Activated CD4-positive, alpha-beta memory T cell treated with anti-CD3 and anti-CD28 coated beads for 36 hours (primary cell): Measurements from ENCODE around the gene GMPR2. TPM values are rescaled to one million over a fixed set of nuclear protein-coding genes. Genes with fewer than 3 reads are reported as not detected.

Experiments used
- CTCF ChIA-PET: fragments of 350-600 bp; sonication (Branson Sonifier 250); formaldehyde crosslinking; loops from one replicate; lab custom pipeline; 2021; ENCODE audit warnings: antibody characterized with exemption, inconsistent platforms; lab: Charles Lee
- POLR2A ChIA-PET: fragments of 350-600 bp; sonication (Branson Sonifier 250); formaldehyde crosslinking; loops from one replicate; lab custom pipeline; 2021; ENCODE audit warnings: antibody characterized with exemption; lab: Charles Lee
- DNase-seq: peaks from one replicate; pipeline ENCODE4 v3.0.0-alpha.2; 2020
- H3K27ac Mint-ChIP-seq: one replicate; pipeline ENCODE4 v1.8.0; 2021; ENCODE audit warnings: mixed read lengths
- H3K27me3 Mint-ChIP-seq: one replicate; pipeline ENCODE4 v1.8.0; 2021; ENCODE audit warnings: mixed read lengths
- H3K36me3 Mint-ChIP-seq: one replicate; pipeline ENCODE4 v1.8.0; 2021; ENCODE audit warnings: mixed read lengths
- H3K4me1 Mint-ChIP-seq: one replicate; pipeline ENCODE4 v1.8.0; 2021; ENCODE audit warnings: low read depth, mixed read lengths
- H3K4me3 Mint-ChIP-seq: one replicate; pipeline ENCODE4 v1.8.0; 2021; ENCODE audit warnings: mild to moderate bottlenecking, mixed read lengths
- H3K9me3 Mint-ChIP-seq: one replicate; pipeline ENCODE4 v1.8.0; 2021; ENCODE audit warnings: mixed read lengths
- intact Hi-C: fragments of 100-400 bp; cut with micrococcal nuclease; formaldehyde crosslinking; loops from one replicate; pipeline ENCODE4 v1.15.1; 2023
- total RNA-seq, 2 experiments: library from RNA; stranded (reverse); gene quantifications; one replicate each; pipeline ENCODE4 v1.2.3, GENCODE V29; 2021

GMPR2 gene
- total RNA-seq, 2 experiments from 2014 or later = 56.9 to 64.6 TPM

DNA sequence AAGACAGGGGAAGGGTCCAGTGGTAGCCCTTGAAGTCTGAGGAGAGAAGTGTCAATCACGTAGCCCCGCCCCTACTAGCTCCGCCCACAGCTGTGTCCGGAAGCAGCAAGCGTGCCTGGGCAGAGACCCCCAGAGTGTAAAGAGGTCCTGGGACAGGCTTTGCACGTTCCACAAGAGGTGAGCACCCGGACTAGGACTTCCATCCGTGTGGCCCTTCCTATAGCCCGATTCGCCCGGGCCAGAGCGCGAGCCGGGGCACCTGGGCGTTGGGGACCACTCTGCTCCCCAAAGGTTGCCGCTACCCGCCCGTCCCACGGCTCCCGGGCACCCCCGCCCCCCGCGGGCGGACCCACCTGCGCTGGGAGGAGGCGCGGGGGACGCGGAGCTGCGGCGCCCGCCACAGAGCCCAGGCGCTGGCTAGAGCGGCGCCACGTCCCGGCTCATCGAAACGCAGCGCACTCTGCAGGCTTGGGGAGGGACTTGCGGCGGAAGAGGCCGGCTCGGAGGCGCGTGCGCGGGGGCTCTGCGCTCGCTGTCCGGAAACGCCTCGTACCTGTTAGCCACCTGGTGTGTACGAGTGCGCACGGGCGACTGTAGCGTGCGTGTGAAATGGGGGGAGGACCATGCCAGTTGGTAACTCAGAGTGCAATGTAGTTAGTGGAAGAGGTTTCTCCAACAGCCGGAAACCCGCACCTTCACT is 38.6 kb downstream of the GMPR2 start, which contains the start of gene RABGGTA:
Gene RABGGTA, minus strand, starts transcription at position 464 of the 700 bp plus-strand sequence. CDS start 482 bp downstream, outside the sequence.
- intact Hi-C loops = loop anchor here (1.0 to 10.0 kb wide), 7 partner anchors 28 to 216 kb away; partner anchors contain the start of genes CARMIL3, DHRS1, GMPR2 and LTB4R
- peak within 1 kb of the TSS; percentile 84 for H3K4me3 Mint-ChIP-seq
- H3K36me3 Mint-ChIP-seq = peaks cover 9% of the 10 kb centered on the region
- peak within 1 kb of the TSS; percentile 94 for H3K27ac Mint-ChIP-seq
- no peaks in the 10 kb centered on the region for H3K9me3 Mint-ChIP-seq
- H3K27me3 Mint-ChIP-seq = no peaks in the 10 kb centered on the region
- POLR2A ChIA-PET = interaction anchor here (0.5 to 2.9 kb wide), 16 partner anchors 8 to 159 kb away, joined by 3 to 19 read pairs (median 4); partner anchors contain the start of genes CBLN3, CHMP4A, CIDEB and DHRS1
- DNase-seq = peak; percentile 93
- H3K4me1 Mint-ChIP-seq = peaks cover 42% of the 10 kb centered on the region
- CTCF ChIA-PET = interaction anchor here (0.6 to 4.8 kb wide), 20 partner anchors 9 to 1093 kb away, joined by 3 to 45 read pairs (median 8); partner anchors contain the start of genes CIDEB, DHRS1, IRF9 and LTB4R

DNA sequence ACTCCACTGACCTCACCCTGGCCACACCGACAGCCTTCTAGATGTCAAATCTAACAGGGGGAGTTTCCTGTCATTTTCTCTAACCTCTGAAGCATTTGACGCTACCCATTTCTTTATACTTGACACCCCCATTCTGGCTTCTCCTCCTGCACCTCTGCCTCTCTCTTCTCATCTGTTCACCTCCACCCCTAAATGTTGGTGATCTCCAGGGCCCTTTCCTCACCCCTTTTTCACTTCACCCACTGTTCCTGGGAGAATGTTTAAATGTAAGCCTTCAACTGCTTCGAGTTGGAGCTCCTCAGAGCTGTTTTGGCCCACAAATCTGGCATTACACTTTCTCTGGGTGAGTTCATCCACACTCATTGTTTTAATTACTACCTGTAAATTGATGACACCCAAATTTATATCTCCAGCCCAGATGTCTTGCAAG is 39.1 kb downstream of the GMPR2 start:
- intact Hi-C loops = loop anchor here (1.0 to 10.0 kb wide), 7 partner anchors 27 to 217 kb away; partner anchors contain the start of genes CARMIL3, DHRS1, GMPR2 and LTB4R
- H3K27me3 Mint-ChIP-seq = no peaks in the 10 kb centered on the region
- CTCF ChIA-PET = interaction anchor here (0.6 to 4.8 kb wide), 15 partner anchors 8 to 163 kb away, joined by 3 to 45 read pairs (median 13); partner anchors contain the start of genes CIDEB, DHRS1, LTB4R and LTB4R2

DNA sequence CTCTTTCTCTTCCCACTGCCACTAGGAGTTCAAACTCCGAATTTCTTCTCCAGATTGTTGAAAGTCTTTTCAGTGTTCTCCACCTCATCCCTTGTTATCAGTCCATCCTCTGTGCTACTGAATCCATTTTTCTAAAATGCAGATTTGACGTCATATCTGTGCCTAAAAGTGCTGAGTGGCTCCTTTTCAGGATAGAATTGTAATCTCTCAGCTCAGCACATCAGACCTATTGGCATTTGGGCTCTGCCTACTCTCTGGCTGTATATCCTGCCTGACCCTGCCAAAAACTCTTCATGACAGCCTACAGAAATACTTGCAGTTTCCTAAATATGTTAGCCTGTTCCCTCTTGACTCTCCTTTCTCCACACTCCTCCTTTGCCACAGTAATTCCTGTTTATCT is 39.7 kb downstream of the GMPR2 start:
- Mint-ChIP-seq H3K4me3 (peak overlapping the region; percentile 84), H3K36me3 (no peaks in the 10 kb centered on the region), H3K9me3 (no peaks in the 10 kb centered on the region), H3K27ac (peak overlapping the region; percentile 94), H3K27me3 (no peaks in the 10 kb centered on the region), H3K4me1 (peaks cover 50% of the 10 kb centered on the region)
- intact Hi-C loops = loop anchor here (10.0 kb wide), 1 partner anchor 218 kb away; the partner anchor contains the start of gene CARMIL3
- ChIA-PET CTCF (interaction anchor here (0.6 to 4.8 kb wide), 11 partner anchors 7 to 159 kb away, joined by 3 to 45 read pairs (median 14); partner anchors contain the start of genes CIDEB, LTB4R, LTB4R2 and MDP1), POLR2A (interaction anchor here (1.9 to 2.9 kb wide), 4 partner anchors 24 to 36 kb away, joined by 6 to 19 read pairs (median 12); partner anchors contain the start of genes CIDEB and TINF2)
- no peak for DNase-seq

More for the DNA sequence above, 39.1 kb downstream of the GMPR2 start:
- DNase-seq = no peak
- Mint-ChIP-seq H3K36me3 (peaks cover 5% of the 10 kb centered on the region), H3K27ac (peak overlapping the region; percentile 94), H3K9me3 (no peaks in the 10 kb centered on the region), H3K4me3 (peak overlapping the region; percentile 84), H3K4me1 (peaks cover 44% of the 10 kb centered on the region)
- POLR2A ChIA-PET = interaction anchor here (1.0 to 2.9 kb wide), 10 partner anchors 20 to 158 kb away, joined by 3 to 19 read pairs (median 8); partner anchors contain the start of genes CBLN3, CHMP4A, CIDEB and DHRS1

DNA sequence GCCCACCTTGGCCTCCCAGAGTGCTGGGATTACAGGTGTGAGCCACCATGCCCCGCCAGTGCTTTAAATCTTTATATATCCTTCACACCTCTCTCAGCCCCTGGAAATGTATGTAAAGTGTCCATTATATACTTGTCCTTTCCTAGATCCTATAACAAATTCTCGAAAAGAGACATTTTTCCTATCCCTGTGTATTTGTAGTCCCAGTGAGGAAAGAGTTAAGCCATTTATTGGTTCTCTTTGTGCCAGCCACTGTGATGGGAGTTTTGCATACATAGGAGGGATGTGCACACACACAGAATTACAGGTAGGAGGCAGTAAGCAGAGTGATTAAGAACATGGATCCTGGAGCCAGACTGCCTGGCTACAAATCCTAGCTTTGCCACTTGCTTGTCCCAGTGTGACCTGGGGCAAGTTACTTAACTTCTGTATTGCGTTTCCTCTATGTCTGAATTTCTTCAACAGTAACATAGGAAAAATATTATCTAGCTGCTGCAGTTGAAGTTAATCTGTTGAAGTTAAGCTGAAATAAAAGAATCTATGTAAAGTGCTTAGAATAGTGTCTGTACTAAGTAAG is 40.8 kb downstream of the GMPR2 start:
- Mint-ChIP-seq H3K4me3 (no peak overlapping the region), H3K9me3 (no peaks in the 10 kb centered on the region)
- intact Hi-C loops = loop anchor here (10.0 kb wide), 1 partner anchor 219 kb away; the partner anchor contains the start of gene CARMIL3

DNA sequence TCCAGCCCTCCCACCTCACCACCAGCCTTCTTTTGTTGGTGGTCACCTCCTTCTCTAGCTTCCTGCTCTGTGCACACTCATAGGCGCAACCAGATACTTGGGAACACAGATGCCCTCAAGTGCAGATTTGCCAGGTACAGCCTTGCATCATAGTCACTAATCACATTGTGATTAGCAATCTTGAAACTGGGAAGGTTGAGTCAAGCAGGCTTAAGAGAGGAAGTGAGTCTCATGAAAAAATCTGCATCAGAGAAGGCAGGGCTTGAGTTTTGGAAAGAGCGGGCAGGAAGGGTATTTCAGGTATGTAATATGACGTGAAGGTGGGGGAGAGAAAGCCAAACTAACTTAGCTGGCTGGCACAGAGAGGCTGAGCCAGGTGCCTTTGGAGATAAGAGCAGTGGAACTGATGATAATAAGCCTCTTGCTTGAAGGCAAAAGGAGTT is 41.4 kb downstream of the GMPR2 start:
- ChIA-PET POLR2A (interaction anchor here (0.5 to 2.4 kb wide), 11 partner anchors 15 to 163 kb away, joined by 3 to 16 read pairs (median 5); partner anchors contain the start of genes CHMP4A, DHRS1, NOP9 and TINF2), CTCF (interaction anchor here (0.7 to 2.9 kb wide), 8 partner anchors 16 to 58 kb away, joined by 3 to 30 read pairs (median 10); partner anchors contain the start of genes CIDEB, MDP1, NOP9 and TINF2)
- Mint-ChIP-seq H3K36me3 (peaks cover 3% of the 10 kb centered on the region), H3K27ac (peak overlapping the region; percentile 94), H3K9me3 (no peaks in the 10 kb centered on the region), H3K27me3 (no peaks in the 10 kb centered on the region), H3K4me3 (peak overlapping the region; percentile 22), H3K4me1 (peaks cover 67% of the 10 kb centered on the region)
- intact Hi-C loops = loop anchor here (1.0 to 10.0 kb wide), 4 partner anchors 15 to 219 kb away; partner anchors contain the start of genes CARMIL3 and CHMP4A
- DNase-seq = peak; percentile 76

More for the DNA sequence above, 40.8 kb downstream of the GMPR2 start:
- H3K4me1 Mint-ChIP-seq = peaks cover 60% of the 10 kb centered on the region
- no peaks in the 10 kb centered on the region for H3K27me3 Mint-ChIP-seq
- peaks cover 3% of the 10 kb centered on the region for H3K36me3 Mint-ChIP-seq
- DNase-seq = no peak
- ChIA-PET CTCF (interaction anchor here (0.7 to 2.9 kb wide), 8 partner anchors 16 to 58 kb away, joined by 3 to 30 read pairs (median 10); partner anchors contain the start of genes CIDEB, MDP1, NOP9 and TINF2), POLR2A (interaction anchor here (0.5 to 2.4 kb wide), 11 partner anchors 16 to 162 kb away, joined by 3 to 16 read pairs (median 5); partner anchors contain the start of genes CHMP4A, DHRS1, NOP9 and TINF2)
- peak overlapping the region; percentile 94 for H3K27ac Mint-ChIP-seq

DNA sequence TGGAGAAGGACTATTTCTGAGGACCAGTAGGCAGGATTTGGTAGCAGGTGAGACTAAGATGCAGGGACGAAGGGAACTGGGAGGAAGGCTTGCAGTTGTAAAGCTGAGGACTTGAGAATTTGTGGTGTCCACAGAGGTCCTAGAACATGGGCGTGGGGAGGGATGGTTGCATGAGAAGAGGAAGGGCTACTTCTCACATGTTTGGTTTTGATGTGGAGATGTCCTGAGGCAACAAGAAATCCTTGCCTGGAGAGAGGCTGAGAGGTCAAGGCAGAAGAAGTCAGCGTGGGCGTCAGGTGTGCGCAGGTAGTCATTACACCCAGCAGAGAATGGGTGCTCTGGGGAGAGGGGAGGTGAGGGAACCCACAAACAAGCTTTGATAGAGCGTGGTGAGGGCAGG is 44.3 kb downstream of the GMPR2 start:
- POLR2A ChIA-PET = no interaction called here
- peaks cover 3% of the 10 kb centered on the region for H3K36me3 Mint-ChIP-seq
- intact Hi-C loops = loop anchor here (10.0 kb wide), 1 partner anchor 222 kb away; the partner anchor contains the start of gene CARMIL3
- H3K9me3 Mint-ChIP-seq = no peaks in the 10 kb centered on the region
- peaks cover 70% of the 10 kb centered on the region for H3K4me1 Mint-ChIP-seq
- CTCF ChIA-PET = interaction anchor here (0.6 to 2.7 kb wide), 4 partner anchors 12 to 34 kb away, joined by 3 to 10 read pairs (median 3); partner anchors contain the start of gene CIDEB
- no peak for DNase-seq
- H3K27ac Mint-ChIP-seq = no peak overlapping the region
- no peaks in the 10 kb centered on the region for H3K27me3 Mint-ChIP-seq
- H3K4me3 Mint-ChIP-seq = no peak overlapping the region

DNA sequence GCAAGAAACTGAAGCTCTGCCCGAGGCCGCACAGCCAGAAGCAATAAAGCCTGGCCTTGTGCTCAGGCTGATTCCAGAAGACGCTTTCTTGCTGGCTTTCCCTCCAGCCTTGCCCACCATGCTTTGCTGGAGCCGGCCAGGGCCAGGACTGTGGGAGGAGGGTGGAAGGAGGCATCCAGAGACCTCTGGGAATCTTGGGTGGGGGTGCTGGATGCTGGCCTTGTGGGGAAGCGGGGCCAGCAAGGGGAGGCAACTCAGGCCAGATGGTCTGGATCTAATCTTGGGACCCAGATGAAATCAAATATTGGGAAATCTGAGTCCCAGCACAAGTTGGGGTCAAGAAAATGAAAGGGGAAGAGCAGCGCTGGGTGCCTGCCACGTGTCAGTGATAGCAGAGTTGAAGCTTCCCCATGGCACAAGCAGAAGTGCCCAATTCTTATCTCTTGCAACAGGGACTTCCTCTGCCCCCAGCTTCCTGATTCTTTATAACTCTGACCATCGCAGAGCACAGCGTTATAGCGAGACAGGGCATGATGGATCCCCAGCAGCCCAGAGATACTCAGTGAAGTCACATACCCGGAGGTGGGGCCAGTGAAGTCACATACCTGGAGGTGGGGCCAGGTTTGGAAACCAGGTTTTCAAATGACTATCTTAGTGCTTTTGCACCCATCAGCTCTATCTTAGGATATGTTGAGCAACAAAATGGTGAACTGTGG is 45.0 kb downstream of the GMPR2 start:
- Mint-ChIP-seq H3K4me3 (no peak overlapping the region), H3K9me3 (no peaks in the 10 kb centered on the region), H3K27me3 (no peaks in the 10 kb centered on the region), H3K4me1 (peaks cover 63% of the 10 kb centered on the region), H3K36me3 (peaks cover 3% of the 10 kb centered on the region), H3K27ac (peak overlapping the region; percentile 54)
- ChIA-PET POLR2A (interaction anchor here (0.7 to 1.4 kb wide), 2 partner anchors 30 to 31 kb away, joined by 3 read pairs; no protein-coding TSS in a partner anchor), CTCF (interaction anchor here (0.6 to 2.7 kb wide), 5 partner anchors 12 to 33 kb away, joined by 3 to 10 read pairs (median 3); partner anchors contain the start of genes CIDEB, DHRS1 and NOP9)
- peak; percentile 62 for DNase-seq
- intact Hi-C loops = loop anchor here (10.0 kb wide), 1 partner anchor 223 kb away; the partner anchor contains the start of gene CARMIL3

DNA sequence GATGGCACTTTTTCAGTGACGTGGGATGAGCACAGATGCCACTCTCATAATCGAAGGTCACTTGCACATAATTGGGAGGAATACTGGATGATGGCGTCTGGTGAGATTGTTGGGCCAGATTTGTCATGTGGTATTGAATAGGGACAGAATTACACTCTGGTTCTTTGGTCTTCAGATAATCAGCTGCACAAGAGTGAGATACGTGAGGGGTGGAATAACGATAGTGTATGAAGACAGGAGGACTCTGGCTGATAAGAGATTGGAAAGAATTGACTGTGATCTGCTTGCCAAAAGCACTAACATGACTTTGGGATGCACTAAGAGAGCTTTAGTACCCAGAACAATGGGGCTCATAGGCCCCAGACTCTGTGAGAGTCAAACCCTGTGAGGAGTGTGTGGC is 45.7 kb downstream of the GMPR2 start:
- ChIA-PET POLR2A (interaction anchor here (0.8 to 1.4 kb wide), 2 partner anchors 32 to 36 kb away, joined by 3 to 4 read pairs; partner anchors contain the start of gene TINF2), CTCF (interaction anchor here (1.1 to 6.7 kb wide), 5 partner anchors 12 to 32 kb away, joined by 4 to 66 read pairs (median 24); partner anchors contain the start of genes CIDEB, DHRS1 and NOP9)
- DNase-seq = no peak
- Mint-ChIP-seq H3K36me3 (peaks cover 3% of the 10 kb centered on the region), H3K9me3 (no peaks in the 10 kb centered on the region), H3K4me3 (no peak overlapping the region), H3K27ac (peak overlapping the region; percentile 54), H3K4me1 (peaks cover 56% of the 10 kb centered on the region), H3K27me3 (no peaks in the 10 kb centered on the region)
- intact Hi-C loops = loop anchor here (10.0 kb wide), 1 partner anchor 224 kb away; the partner anchor contains the start of gene CARMIL3

DNA sequence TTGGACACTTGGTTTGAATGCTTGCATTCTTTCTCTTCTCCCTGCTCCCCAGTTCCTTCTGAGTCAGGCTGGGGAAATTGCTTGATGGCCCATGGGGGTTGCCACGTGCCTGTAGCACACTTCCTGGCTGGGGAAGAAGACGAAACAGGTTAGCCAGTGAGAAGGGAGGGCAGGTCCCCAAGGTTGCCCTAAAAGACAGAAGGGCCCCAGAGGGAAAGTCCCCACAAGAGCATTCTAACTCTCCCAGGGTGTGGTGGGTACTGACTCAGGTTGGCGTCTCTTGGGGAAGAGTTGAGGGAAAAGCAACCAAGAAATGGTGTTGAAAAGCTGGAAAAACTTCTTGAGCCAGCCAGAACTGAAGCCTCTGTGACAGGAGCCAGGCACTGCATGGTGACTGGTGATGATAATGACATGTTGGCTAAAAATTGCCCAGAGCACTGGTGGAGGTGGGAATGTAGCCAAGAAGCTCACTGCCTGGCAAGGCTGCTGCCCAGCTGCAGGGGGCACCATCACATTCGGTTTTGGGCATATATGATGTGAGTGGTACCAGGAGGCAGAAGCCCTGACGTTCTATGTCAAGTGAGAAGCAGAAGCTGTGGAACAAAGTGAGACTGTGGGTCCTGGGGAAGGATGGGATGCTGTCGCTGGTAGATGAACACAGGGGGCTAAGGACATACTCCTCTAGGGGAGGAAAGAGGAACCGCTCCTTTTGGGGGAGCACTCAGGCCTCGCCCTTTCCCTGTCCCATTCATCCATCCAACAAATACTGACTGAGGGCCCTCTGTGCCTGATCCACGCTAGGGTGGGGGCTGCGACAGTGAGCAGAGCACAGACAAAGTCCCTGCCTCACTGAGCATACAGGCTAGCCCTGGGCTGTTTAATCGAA is 46.8 kb downstream of the GMPR2 start:
- intact Hi-C loops = loop anchor here (1.0 to 10.0 kb wide), 3 partner anchors 10 to 225 kb away; partner anchors contain the start of gene CARMIL3
- H3K9me3 Mint-ChIP-seq = no peaks in the 10 kb centered on the region
- no peak overlapping the region for H3K4me3 Mint-ChIP-seq
- peaks cover 46% of the 10 kb centered on the region for H3K4me1 Mint-ChIP-seq
- H3K27me3 Mint-ChIP-seq = no peaks in the 10 kb centered on the region
- ChIA-PET CTCF (interaction anchor here (0.7 to 6.7 kb wide), 13 partner anchors 8 to 152 kb away, joined by 3 to 66 read pairs (median 7); partner anchors contain the start of genes CIDEB, DHRS1, LTB4R2 and NOP9), POLR2A (interaction anchor here (0.8 to 1.4 kb wide), 5 partner anchors 9 to 55 kb away, joined by 3 to 4 read pairs (median 3); partner anchors contain the start of genes ADCY4 and TINF2)
- peak; percentile 77 for DNase-seq
- peaks cover 3% of the 10 kb centered on the region for H3K36me3 Mint-ChIP-seq
- H3K27ac Mint-ChIP-seq = peak overlapping the region; percentile 70
